ENCODE measurements around the gene KCNAB1.

KCNAB1 gene

GRCh38 chr3:156285626-156286025 is 165.2 kb downstream of the KCNAB1 start:
- no peak for DNase-seq (ENCODE audit: low read depth)
- no peak overlapping the region for H3K4me3 ChIP-seq (replicated peaks; ENCODE audit: low read depth, low read length)
- no peak for TF ChIP-seq CTCF (IDR thresholded peaks at IDR 0.05; ENCODE audit: low read length, missing control alignments)

GRCh38 chr3:156290924-156291271 is 170.5 kb downstream of the KCNAB1 start:
- TF ChIP-seq CTCF (IDR thresholded peaks at IDR 0.05; ENCODE audit: low read length, missing control alignments) = no peak
- no peak overlapping the region for H3K4me3 ChIP-seq (replicated peaks; ENCODE audit: low read depth, low read length)
- no peak for DNase-seq (ENCODE audit: low read depth)

GRCh38 chr3:156291272-156292123 is 171.1 kb downstream of the KCNAB1 start:
- TF ChIP-seq CTCF (IDR thresholded peaks at IDR 0.05; ENCODE audit: low read length, missing control alignments) = no peak
- no peak for DNase-seq (ENCODE audit: low read depth)
- peak overlapping the region; percentile 38 for H3K4me3 ChIP-seq (replicated peaks; ENCODE audit: low read depth, low read length)

GRCh38 chr3:156293566-156293965 is 173.2 kb downstream of the KCNAB1 start:
- no peak overlapping the region for H3K4me3 ChIP-seq (replicated peaks; ENCODE audit: low read depth, low read length)
- no peak for TF ChIP-seq CTCF (IDR thresholded peaks at IDR 0.05; ENCODE audit: low read length, missing control alignments)
- no peak for DNase-seq (ENCODE audit: low read depth)

DNA sequence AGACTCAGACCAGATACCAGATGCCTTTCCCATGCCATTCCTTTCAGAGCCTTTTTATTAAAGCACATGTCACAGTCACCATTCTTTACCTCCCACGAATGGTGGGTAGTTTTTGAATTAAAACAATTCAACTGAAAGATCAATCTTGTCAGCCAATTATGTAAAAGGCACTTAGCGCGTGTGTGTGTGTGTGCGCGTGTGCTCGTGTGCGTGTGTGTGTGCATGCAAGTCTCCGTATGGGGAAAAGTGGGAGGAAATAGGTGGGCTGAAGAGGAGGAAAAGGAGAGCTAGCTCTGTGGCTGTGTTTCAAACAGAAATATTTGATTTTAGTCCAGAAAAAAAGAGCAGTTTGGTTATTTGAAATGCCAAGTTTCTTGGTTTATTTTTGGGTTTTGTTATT is 177.2 kb downstream of the KCNAB1 start:
- H3K4me3 ChIP-seq (replicated peaks; ENCODE audit: low read depth, low read length) = no peak overlapping the region
- no peak for TF ChIP-seq CTCF (IDR thresholded peaks at IDR 0.05; ENCODE audit: low read length, missing control alignments)
- no peak for DNase-seq (ENCODE audit: low read depth)

DNA sequence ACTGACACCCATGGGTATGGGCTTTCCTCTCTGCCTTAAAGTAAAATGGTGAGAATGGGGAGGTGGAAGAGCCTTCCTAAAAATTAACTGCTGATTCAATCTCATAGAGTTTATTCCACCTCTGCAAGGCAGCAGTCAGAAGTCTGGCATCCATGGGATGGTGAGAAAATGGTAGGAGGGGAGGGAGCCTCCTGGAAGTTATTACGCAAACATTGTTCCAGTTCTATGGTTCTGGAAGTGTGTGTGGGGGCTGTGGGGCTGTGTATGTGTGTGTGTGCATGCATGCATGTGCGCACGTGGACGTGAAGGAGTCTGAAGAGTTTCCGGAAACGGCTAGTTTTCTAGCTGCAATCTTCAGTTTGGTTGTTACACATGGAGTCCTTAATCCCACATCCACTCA is 177.6 kb downstream of the KCNAB1 start:
- no peak for DNase-seq (ENCODE audit: low read depth)
- no peak overlapping the region for H3K4me3 ChIP-seq (replicated peaks; ENCODE audit: low read depth, low read length)
- no peak for TF ChIP-seq CTCF (IDR thresholded peaks at IDR 0.05; ENCODE audit: low read length, missing control alignments)

- no peak overlapping the region for H3K4me3 ChIP-seq (replicated peaks; ENCODE audit: low read depth, low read length)
- TF ChIP-seq CTCF (IDR thresholded peaks at IDR 0.05; ENCODE audit: low read length, missing control alignments) = no peak
- no peak for DNase-seq (ENCODE audit: low read depth)
Observed at GRCh38 chr3:156298938-156299337, 178.6 kb downstream of the KCNAB1 start.
